A549 treated with ZK216348 at 1 μM for 4 hours (cell line): ENCODE results near the gene MYL7. TPM values are rescaled to one million over a fixed set of nuclear protein-coding genes. Genes with fewer than 3 reads are reported as not detected.

Source experiments
- total RNA-seq: library from RNA; stranded (reverse); fragments of 200-300 nt; extraction: Qiagen RNA extraction; gene quantifications from 5 replicates; pipeline ENCODE4 v1.2.3, GENCODE V29; 2022; ENCODE audit warnings: low read depth

MYL7 gene, protein sequence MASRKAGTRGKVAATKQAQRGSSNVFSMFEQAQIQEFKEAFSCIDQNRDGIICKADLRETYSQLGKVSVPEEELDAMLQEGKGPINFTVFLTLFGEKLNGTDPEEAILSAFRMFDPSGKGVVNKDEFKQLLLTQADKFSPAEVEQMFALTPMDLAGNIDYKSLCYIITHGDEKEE
- total RNA-seq = not detected in 5 replicates

DNA sequence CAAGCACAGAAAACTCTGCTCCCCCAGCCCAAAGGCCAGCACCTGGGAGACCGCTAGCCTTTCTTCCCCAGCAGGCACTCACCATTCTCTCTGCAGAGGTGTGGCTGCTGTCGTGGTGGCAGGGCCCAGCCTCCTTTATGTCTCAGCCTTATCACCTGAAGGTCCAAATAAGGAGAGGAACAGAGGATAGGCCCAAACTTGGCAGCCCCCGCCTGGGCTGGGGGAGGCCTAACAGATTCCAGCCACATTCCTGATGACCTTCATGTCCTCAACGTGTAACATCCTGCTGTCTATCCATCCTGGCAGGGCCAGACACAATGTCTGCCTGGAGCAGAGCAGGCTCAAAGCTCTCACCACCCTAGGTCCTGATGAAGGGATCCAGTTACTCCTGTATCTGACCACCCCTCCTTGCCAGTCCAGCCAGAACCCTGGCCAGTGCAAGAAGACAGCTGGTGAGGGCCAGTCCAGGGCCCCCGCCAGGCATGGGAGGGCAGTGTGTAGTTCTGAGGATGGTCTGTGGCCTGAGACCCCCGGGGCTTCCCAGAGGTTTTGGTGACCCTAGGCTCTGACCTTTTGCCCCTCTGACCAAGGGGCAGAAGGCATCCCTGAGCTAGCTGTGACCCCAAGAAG lies at the start of gene MYL7:
Gene MYL7, minus strand, starts transcription at position 112 of the 630 bp plus-strand sequence. Its CDS starts 27 bp downstream, at position 85.

DNA sequence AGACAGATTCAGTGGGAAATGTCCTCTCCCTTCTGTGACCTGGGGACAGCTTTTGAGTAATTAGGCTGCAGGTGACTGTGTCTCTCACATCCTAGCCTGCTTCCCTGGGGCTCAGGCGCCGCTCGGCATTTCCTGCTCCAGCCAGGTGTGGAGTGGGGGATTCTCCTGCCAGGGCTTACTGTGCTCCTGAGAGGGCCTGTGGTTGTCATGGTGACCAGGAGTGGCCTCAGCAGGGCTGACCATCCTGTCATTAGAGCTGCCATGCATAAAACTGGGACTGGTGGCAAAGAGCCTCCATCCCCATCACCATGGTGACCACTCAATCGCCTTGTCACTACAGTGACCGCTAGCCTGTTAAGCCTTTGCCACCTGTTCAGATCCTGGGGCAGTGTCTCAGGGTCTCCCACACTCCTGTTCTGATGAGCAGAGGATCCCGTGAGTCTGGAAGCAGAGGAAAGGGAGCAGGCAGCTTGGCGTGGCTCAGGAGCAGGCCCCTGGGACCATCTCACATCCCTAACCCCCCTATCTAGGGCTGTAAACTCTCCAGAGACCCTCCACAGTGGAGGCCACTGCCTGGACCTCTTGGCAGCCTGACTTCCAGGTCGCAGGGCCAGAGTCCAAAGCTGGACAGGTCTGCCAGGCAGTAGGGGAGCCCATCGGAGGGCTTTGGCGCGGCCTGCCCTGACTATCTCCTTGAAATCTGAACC lies 48.3 kb upstream of the MYL7 start, which contains the start of gene GCK:
Gene GCK, minus strand, starts transcription at position 154 of the 707 bp plus-strand sequence. CDS start 486 bp downstream, outside the sequence.

DNA sequence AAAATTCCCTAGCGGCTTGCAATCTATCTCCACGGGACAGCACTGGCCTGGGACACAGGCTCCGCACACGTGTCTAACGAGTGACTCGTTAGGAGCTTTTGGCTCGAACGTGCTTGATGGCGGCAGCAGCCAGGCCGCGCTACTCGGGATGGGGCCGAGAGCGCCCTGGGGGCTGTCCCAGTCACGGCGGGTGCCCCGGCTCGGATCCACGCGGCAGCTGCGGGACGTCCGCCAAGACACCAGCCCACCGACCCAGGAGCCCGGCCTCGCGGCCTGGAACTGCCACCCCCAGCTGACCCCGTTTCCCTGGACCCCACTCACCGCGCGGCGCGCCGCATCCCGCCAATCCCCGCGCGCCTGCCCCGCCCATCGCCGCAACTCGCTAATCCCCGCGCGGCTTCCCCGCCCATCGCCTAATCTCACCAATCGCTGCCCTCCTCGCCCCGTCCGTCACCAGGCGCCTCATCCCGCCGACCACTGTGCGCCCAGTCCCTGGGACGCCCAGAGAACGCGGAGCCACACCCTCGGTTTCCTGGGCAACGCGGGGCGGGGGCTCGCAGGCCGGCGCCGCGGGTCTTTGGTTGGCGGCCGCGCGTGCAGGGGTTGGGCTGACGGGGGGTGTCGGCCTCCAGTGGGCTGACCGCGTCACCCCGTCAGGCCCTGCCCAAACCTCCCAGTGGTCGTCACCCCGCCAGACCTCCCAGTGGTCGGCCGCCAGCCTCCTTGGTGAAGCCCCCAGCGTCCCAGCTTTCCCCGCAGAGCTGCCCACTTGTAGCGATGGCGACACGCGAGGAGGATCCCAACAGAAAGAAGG lies 17.7 kb downstream of the MYL7 start, which contains the start of gene POLD2:
Gene POLD2, minus strand, starts transcription at position 359 of the 814 bp plus-strand sequence. CDS start 1,495 bp downstream, outside the sequence.

DNA sequence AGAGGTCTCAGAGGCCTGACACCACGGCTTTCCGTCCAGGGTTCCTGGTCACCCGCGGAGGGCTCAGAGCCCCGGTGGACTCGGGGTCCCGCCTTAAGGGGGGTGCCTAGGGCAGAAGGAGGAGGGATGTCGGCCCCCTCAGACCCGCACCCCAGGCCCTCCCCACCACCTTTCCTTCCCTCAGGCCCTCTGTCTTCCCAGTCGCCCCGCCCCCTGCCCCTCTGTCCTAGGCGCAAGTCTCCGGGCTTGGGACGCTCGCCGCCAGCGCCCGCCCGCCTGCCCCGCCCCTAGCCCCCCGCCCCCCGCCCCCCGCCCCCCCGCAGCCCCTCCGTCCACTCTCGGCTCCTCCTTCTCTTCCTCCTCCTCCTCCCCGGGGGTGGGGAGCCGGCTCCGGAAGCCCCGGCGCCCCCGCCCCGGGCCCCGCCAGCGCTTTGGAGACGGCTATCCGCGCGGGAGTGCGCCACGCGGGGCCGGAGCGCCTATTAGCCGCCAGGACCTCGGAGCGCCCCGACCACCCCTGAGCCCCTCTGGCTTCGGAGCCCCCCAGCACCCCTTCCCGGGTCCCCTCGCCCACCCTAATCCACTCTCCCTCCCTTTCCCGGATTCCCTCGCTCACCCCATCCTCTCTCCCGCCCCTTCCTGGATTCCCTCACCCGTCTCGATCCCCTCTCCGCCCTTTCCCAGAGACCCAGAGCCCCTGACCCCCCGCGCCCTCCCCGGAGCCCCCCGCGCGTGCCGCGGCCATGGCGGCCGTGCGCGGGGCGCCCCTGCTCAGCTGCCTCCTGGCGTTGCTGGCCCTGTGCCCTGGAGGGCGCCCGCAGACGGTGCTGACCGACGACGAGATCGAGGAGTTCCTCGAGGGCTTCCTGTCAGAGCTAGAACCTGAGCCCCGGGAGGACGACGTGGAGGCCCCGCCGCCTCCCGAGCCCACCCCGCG lies 36.9 kb downstream of the MYL7 start, which contains the start of gene AEBP1:
Gene AEBP1, plus strand, starts transcription at position 423 of the 937 bp plus-strand sequence. Its CDS starts 321 bp downstream, at position 744.

Other genes starting within 250 kb of the MYL7 start
- 23.5 to 28.8 TPM (median 26.8 TPM) in 5 replicates for gene URGCP, start 234.7 kb downstream of the MYL7 start, total RNA-seq
- 7.9 to 11.6 TPM (median 11.4 TPM) in 5 replicates for gene UBE2D4, start 214.9 kb downstream of the MYL7 start, total RNA-seq
- gene SPDYE1, start 143.4 kb downstream of the MYL7 start, total RNA-seq = not detected in 5 replicates
- 52.8 to 80.1 TPM (median 71.0 TPM) in 5 replicates for gene DBNL, start 96.6 kb downstream of the MYL7 start, total RNA-seq
- not detected in 5 replicates for gene PGAM2, start 75.8 kb downstream of the MYL7 start, total RNA-seq
- 3.6 to 9.5 TPM (median 7.1 TPM) in 5 replicates for gene POLM, start 58.8 kb downstream of the MYL7 start, total RNA-seq
- 0.24 TPM in 1 of 5 replicates, not detected in the others for gene AEBP1, start 37.0 kb downstream of the MYL7 start, total RNA-seq
- gene POLD2, start 17.8 kb downstream of the MYL7 start, total RNA-seq = 110 to 168 TPM (median 158 TPM) in 5 replicates
- not detected in 5 replicates for gene GCK, start 48.1 kb upstream of the MYL7 start, total RNA-seq
- 101 to 122 TPM (median 121 TPM) in 5 replicates for gene YKT6, start 59.6 kb upstream of the MYL7 start, total RNA-seq
- gene CAMK2B, start 184.3 kb upstream of the MYL7 start, total RNA-seq = 0.08 to 0.36 TPM (median 0.21 TPM) in 5 replicates